Measurements from ENCODE around the gene UACA. TPM values are rescaled to one million over a fixed set of nuclear protein-coding genes. Genes with fewer than 3 reads are reported as not detected.

The UACA gene
- total RNA-seq, 1 donor: 149 TPM

- TF ChIP-seq, protein P1, sequence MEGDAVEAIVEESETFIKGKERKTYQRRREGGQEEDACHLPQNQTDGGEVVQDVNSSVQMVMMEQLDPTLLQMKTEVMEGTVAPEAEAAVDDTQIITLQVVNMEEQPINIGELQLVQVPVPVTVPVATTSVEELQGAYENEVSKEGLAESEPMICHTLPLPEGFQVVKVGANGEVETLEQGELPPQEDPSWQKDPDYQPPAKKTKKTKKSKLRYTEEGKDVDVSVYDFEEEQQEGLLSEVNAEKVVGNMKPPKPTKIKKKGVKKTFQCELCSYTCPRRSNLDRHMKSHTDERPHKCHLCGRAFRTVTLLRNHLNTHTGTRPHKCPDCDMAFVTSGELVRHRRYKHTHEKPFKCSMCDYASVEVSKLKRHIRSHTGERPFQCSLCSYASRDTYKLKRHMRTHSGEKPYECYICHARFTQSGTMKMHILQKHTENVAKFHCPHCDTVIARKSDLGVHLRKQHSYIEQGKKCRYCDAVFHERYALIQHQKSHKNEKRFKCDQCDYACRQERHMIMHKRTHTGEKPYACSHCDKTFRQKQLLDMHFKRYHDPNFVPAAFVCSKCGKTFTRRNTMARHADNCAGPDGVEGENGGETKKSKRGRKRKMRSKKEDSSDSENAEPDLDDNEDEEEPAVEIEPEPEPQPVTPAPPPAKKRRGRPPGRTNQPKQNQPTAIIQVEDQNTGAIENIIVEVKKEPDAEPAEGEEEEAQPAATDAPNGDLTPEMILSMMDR (IDR thresholded peaks at IDR 0.05; ENCODE audit: insufficient read depth, low read length): no peak
- peak; percentile 73 for DNase-seq (ENCODE audit: low read depth)
- no peak overlapping the region for H3K4me3 ChIP-seq (ENCODE audit: low read depth, low read length)
Observed at GRCh38 chr15:70775160-70775559, 11.8 kb upstream of the UACA start.

GRCh38 chr15:70772402-70772801, 9.0 kb upstream of the UACA start:
- TF ChIP-seq, protein P1 (IDR thresholded peaks at IDR 0.05; ENCODE audit: insufficient read depth, low read length): no peak
- DNase-seq (ENCODE audit: low read depth): no peak
- no peak overlapping the region for H3K4me3 ChIP-seq (ENCODE audit: low read depth, low read length)

- TF ChIP-seq, protein P1 (IDR thresholded peaks at IDR 0.05; ENCODE audit: insufficient read depth, low read length): no peak
- no peak for DNase-seq (ENCODE audit: low read depth)
- H3K4me3 ChIP-seq (ENCODE audit: low read depth, low read length): no peak overlapping the region
Observed at GRCh38 chr15:70770863-70771262, 7.5 kb upstream of the UACA start.

- TF ChIP-seq, protein P1 (IDR thresholded peaks at IDR 0.05; ENCODE audit: insufficient read depth, low read length): no peak
- H3K4me3 ChIP-seq (ENCODE audit: low read depth, low read length): no peak overlapping the region
- DNase-seq (ENCODE audit: low read depth): peak; percentile 70
Observed at GRCh38 chr15:70768257-70768883, 5.0 kb upstream of the UACA start.

GRCh38 chr15:70767667-70768066, 4.3 kb upstream of the UACA start:
- TF ChIP-seq, protein P1 (IDR thresholded peaks at IDR 0.05; ENCODE audit: insufficient read depth, low read length): no peak
- no peak overlapping the region for H3K4me3 ChIP-seq (ENCODE audit: low read depth, low read length)
- DNase-seq (ENCODE audit: low read depth): no peak

- DNase-seq (ENCODE audit: low read depth): no peak
- H3K4me3 ChIP-seq (ENCODE audit: low read depth, low read length): no peak overlapping the region
- TF ChIP-seq, protein P1 (IDR thresholded peaks at IDR 0.05; ENCODE audit: insufficient read depth, low read length): no peak
Observed at GRCh38 chr15:70766597-70766996, 3.2 kb upstream of the UACA start.

All from fibroblast of the aortic adventitia (primary cell).